ENCODE measurements around the gene CENPM.
A peak's percentile ranks its signal among the peaks of the same experiment; 100 is the strongest.
"Not testable (repeated sequence)": the region's sequence is repeated elsewhere in the genome, so short reads cannot be mapped to it uniquely, and the experiment has no call there.

Gene CENPM

GRCh38 chr22:41974691-41975290 is 27.8 kb upstream of the CENPM start:
- Mint-ChIP-seq H3K27ac (no peak overlapping the region), H3K4me3 (no peak overlapping the region), H3K27me3 (peaks cover 76% of the 10 kb centered on the region), H3K4me1 (peaks cover 24% of the 10 kb centered on the region), H3K9me3 (no peaks in the 10 kb centered on the region), H3K36me3 (no peaks in the 10 kb centered on the region)
- ATAC-seq: peak; percentile 28

GRCh38 chr22:41971431-41971830 is 24.5 kb upstream of the CENPM start:
- no peak for ATAC-seq
- Mint-ChIP-seq H3K36me3 (no peaks in the 10 kb centered on the region), H3K9me3 (no peaks in the 10 kb centered on the region), H3K27ac (no peak overlapping the region), H3K4me3 (no peak overlapping the region), H3K27me3 (peaks cover 55% of the 10 kb centered on the region), H3K4me1 (peaks cover 18% of the 10 kb centered on the region)

- Mint-ChIP-seq H3K27ac (no peak overlapping the region), H3K36me3 (no peaks in the 10 kb centered on the region), H3K4me1 (peaks cover 10% of the 10 kb centered on the region)
Observed at GRCh38 chr22:41970601-41971000, 23.6 kb upstream of the CENPM start.

GRCh38 chr22:41969110-41969646 is 22.2 kb upstream of the CENPM start, which contains the start of gene SEPTIN3:
Gene SEPTIN3, plus strand, starts transcription at chr22:41969443. Its CDS starts 2,050 bp downstream, at chr22:41971493.
- Mint-ChIP-seq H3K4me3 (no peak within 1 kb of the TSS), H3K36me3 (no peaks in the 10 kb centered on the region), H3K9me3 (no peaks in the 10 kb centered on the region), H3K4me1 (peaks cover 5% of the 10 kb centered on the region), H3K27me3 (peaks cover 39% of the 10 kb centered on the region), H3K27ac (no peak within 1 kb of the TSS)
- peak; percentile 21 for ATAC-seq

More at GRCh38 chr22:41970601-41971000, 23.6 kb upstream of the CENPM start:
- no peak for ATAC-seq
- H3K4me3 Mint-ChIP-seq: no peak overlapping the region
- no peaks in the 10 kb centered on the region for H3K9me3 Mint-ChIP-seq
- peaks cover 46% of the 10 kb centered on the region for H3K27me3 Mint-ChIP-seq

- no peaks in the 10 kb centered on the region for H3K36me3 Mint-ChIP-seq
- no peak overlapping the region for H3K4me3 Mint-ChIP-seq
- no peaks in the 10 kb centered on the region for H3K9me3 Mint-ChIP-seq
- no peak for ATAC-seq
- peaks cover 39% of the 10 kb centered on the region for H3K27me3 Mint-ChIP-seq
- H3K4me1 Mint-ChIP-seq: peaks cover 5% of the 10 kb centered on the region
- no peak overlapping the region for H3K27ac Mint-ChIP-seq
Observed at GRCh38 chr22:41968601-41969000, 21.6 kb upstream of the CENPM start.

- Mint-ChIP-seq H3K4me3 (no peak overlapping the region), H3K27ac (no peak overlapping the region), H3K27me3 (peaks cover 23% of the 10 kb centered on the region)
Observed at GRCh38 chr22:41966607-41967240, 19.8 kb upstream of the CENPM start.

GRCh38 chr22:41966225-41966606 is 19.3 kb upstream of the CENPM start:
- no peaks in the 10 kb centered on the region for H3K36me3 Mint-ChIP-seq
- H3K27ac Mint-ChIP-seq: no peak overlapping the region
- ATAC-seq: no peak
- H3K27me3 Mint-ChIP-seq: peaks cover 18% of the 10 kb centered on the region
- H3K4me3 Mint-ChIP-seq: no peak overlapping the region
- H3K4me1 Mint-ChIP-seq: no peaks in the 10 kb centered on the region
- no peaks in the 10 kb centered on the region for H3K9me3 Mint-ChIP-seq

More at GRCh38 chr22:41966607-41967240, 19.8 kb upstream of the CENPM start:
- H3K36me3 Mint-ChIP-seq: no peaks in the 10 kb centered on the region
- no peaks in the 10 kb centered on the region for H3K4me1 Mint-ChIP-seq
- no peaks in the 10 kb centered on the region for H3K9me3 Mint-ChIP-seq
- peak; percentile 69 for ATAC-seq

GRCh38 chr22:41964112-41964491 is 17.1 kb upstream of the CENPM start:
- H3K4me1 Mint-ChIP-seq: peaks cover 9% of the 10 kb centered on the region
- ATAC-seq: no peak

GRCh38 chr22:41963453-41964111 is 16.6 kb upstream of the CENPM start:
- ATAC-seq: no peak
- no peaks in the 10 kb centered on the region for H3K9me3 Mint-ChIP-seq
- peaks cover 4% of the 10 kb centered on the region for H3K27me3 Mint-ChIP-seq
- no peak overlapping the region for H3K27ac Mint-ChIP-seq
- H3K4me1 Mint-ChIP-seq: peaks cover 9% of the 10 kb centered on the region
- H3K36me3 Mint-ChIP-seq: no peaks in the 10 kb centered on the region
- no peak overlapping the region for H3K4me3 Mint-ChIP-seq

More at GRCh38 chr22:41964112-41964491, 17.1 kb upstream of the CENPM start:
- Mint-ChIP-seq H3K27me3 (peaks cover 8% of the 10 kb centered on the region), H3K36me3 (no peaks in the 10 kb centered on the region), H3K9me3 (no peaks in the 10 kb centered on the region), H3K27ac (no peak overlapping the region), H3K4me3 (no peak overlapping the region)

GRCh38 chr22:41957941-41958556 is 11.1 kb upstream of the CENPM start:
- Mint-ChIP-seq H3K4me3 (peak overlapping the region; percentile 7), H3K9me3 (no peaks in the 10 kb centered on the region), H3K4me1 (peaks cover 26% of the 10 kb centered on the region), H3K27me3 (peaks cover 14% of the 10 kb centered on the region), H3K36me3 (no peaks in the 10 kb centered on the region), H3K27ac (peak overlapping the region; percentile 84)
- peak; percentile 68 for ATAC-seq

- Mint-ChIP-seq H3K27me3 (peaks cover 4% of the 10 kb centered on the region), H3K9me3 (no peaks in the 10 kb centered on the region), H3K36me3 (no peaks in the 10 kb centered on the region), H3K27ac (peak overlapping the region; percentile 50), H3K4me3 (no peak overlapping the region), H3K4me1 (peaks cover 62% of the 10 kb centered on the region)
- ATAC-seq: no peak
Observed at GRCh38 chr22:41952713-41953112, 5.8 kb upstream of the CENPM start.

GRCh38 chr22:41951898-41952474 is 5.0 kb upstream of the CENPM start, which contains the start of gene SMIM45:
Gene SMIM45, plus strand, starts transcription at chr22:41952150.
- no peak within 1 kb of the TSS for H3K4me3 Mint-ChIP-seq

GRCh38 chr22:41949297-41949965 is 2.5 kb upstream of the CENPM start:
- H3K36me3 Mint-ChIP-seq: peaks cover 5% of the 10 kb centered on the region
- peaks cover 78% of the 10 kb centered on the region for H3K4me1 Mint-ChIP-seq
- H3K27ac Mint-ChIP-seq: peak overlapping the region; percentile 90
- H3K4me3 Mint-ChIP-seq: peak overlapping the region; percentile 55
- H3K27me3 Mint-ChIP-seq: peaks cover 5% of the 10 kb centered on the region
- no peaks in the 10 kb centered on the region for H3K9me3 Mint-ChIP-seq
- no peak for ATAC-seq

More at GRCh38 chr22:41951898-41952474, 5.0 kb upstream of the CENPM start, which contains the start of gene SMIM45:
- H3K27me3 Mint-ChIP-seq: no peaks in the 10 kb centered on the region
- peaks cover 62% of the 10 kb centered on the region for H3K4me1 Mint-ChIP-seq
- peak within 1 kb of the TSS; percentile 50 for H3K27ac Mint-ChIP-seq
- peak; percentile 90 for ATAC-seq
- no peaks in the 10 kb centered on the region for H3K9me3 Mint-ChIP-seq
- no peaks in the 10 kb centered on the region for H3K36me3 Mint-ChIP-seq

- Mint-ChIP-seq H3K4me1 (peaks cover 78% of the 10 kb centered on the region), H3K27ac (peak overlapping the region; percentile 90), H3K4me3 (peak overlapping the region; percentile 55)
- not testable (repeated sequence) for H3K27me3 Mint-ChIP-seq, ATAC-seq, H3K36me3 Mint-ChIP-seq, H3K9me3 Mint-ChIP-seq
Observed at GRCh38 chr22:41948928-41949296, 2.0 kb upstream of the CENPM start.
